Neural progenitor cell (in vitro differentiated cells): ENCODE data around the gene FOXL2NB. TPM values are rescaled to one million over a fixed set of nuclear protein-coding genes. Genes with fewer than 3 reads are reported as not detected.
A peak's percentile ranks its signal among the peaks of the same experiment; 100 is the strongest.

Experiments used
- DNase-seq: peaks from one replicate; pipeline ENCODE4 v3.0.0-alpha.2; 2016; ENCODE audit warnings: low spot score
- H2AFZ ChIP-seq: fragments of 200-600 bp; sonication (generic); replicated peaks from 2 replicates; pipeline ENCODE4 v1.6.1; 2016; ENCODE audit warnings: antibody characterized with exemption
- H3F3A ChIP-seq: fragments of 200-600 bp; sonication (generic); 2 replicates; pipeline ENCODE4 v1.6.1; 2016; ENCODE audit warnings: antibody characterized with exemption, low read depth
- H3K27ac ChIP-seq: fragments of 200-600 bp; sonication (generic); 2 replicates; pipeline ENCODE4 v1.5.1; 2016; ENCODE audit warnings: mild to moderate bottlenecking
- H3K27me3 ChIP-seq: fragments of 200-600 bp; sonication (generic); 2 replicates; pipeline ENCODE4 v1.6.1; 2016; ENCODE audit warnings: mild to moderate bottlenecking, moderate library complexity
- H3K36me3 ChIP-seq: fragments of 200-600 bp; sonication (generic); 2 replicates; pipeline ENCODE4 v1.5.1; 2016
- H3K4me1 ChIP-seq: fragments of 200-600 bp; sonication (generic); 2 replicates; pipeline ENCODE4 v1.6.1; 2016; ENCODE audit warnings: mixed run types
- H3K4me2 ChIP-seq: fragments of 200-600 bp; sonication (generic); 2 replicates; pipeline ENCODE4 v1.6.1; 2016
- H3K4me3 ChIP-seq: fragments of 200-600 bp; sonication (generic); 2 replicates; pipeline ENCODE4 v1.5.1; 2016
- H3K79me2 ChIP-seq: fragments of 200-600 bp; sonication (generic); 2 replicates; pipeline ENCODE4 v1.6.1; 2016; ENCODE audit warnings: low read depth
- H3K9ac ChIP-seq: fragments of 200-600 bp; sonication (generic); 2 replicates; pipeline ENCODE4 v1.6.1; 2016
- H3K9me3 ChIP-seq: fragments of 200-600 bp; sonication (generic); 2 replicates; pipeline ENCODE4 v1.5.1; 2016; ENCODE audit warnings: low read depth
- H4K20me1 ChIP-seq: fragments of 200-600 bp; sonication (generic); 2 replicates; pipeline ENCODE4 v1.6.1; 2016; ENCODE audit warnings: low read depth
- H3K27ac Mint-ChIP-seq: 3 replicates; pipeline ENCODE4 v1.8.0; 2021; ENCODE audit warnings: mixed read lengths
- H3K27me3 Mint-ChIP-seq: 2 replicates; pipeline ENCODE4 v1.8.0; 2022; ENCODE audit warnings: low read depth, mild to moderate bottlenecking, inconsistent platforms, moderate library complexity, mixed read lengths; ENCODE audit not compliant: insufficient read depth
- H3K36me3 Mint-ChIP-seq: 3 replicates; pipeline ENCODE4 v1.8.0; 2021; ENCODE audit warnings: mixed read lengths
- H3K4me1 Mint-ChIP-seq: 3 replicates; pipeline ENCODE4 v1.8.0; 2021; ENCODE audit warnings: mixed read lengths
- H3K4me3 Mint-ChIP-seq: 3 replicates; pipeline ENCODE4 v1.8.0; 2021; ENCODE audit warnings: mild to moderate bottlenecking, moderate library complexity, mixed read lengths
- H3K9me3 Mint-ChIP-seq: 3 replicates; pipeline ENCODE4 v1.8.0; 2020; ENCODE audit warnings: mixed read lengths
- EZH2 ChIP-seq: fragments of 200-600 bp; sonication (generic); IDR thresholded peaks from 2 replicates; pipeline ENCODE4 v1.6.1; 2017; ENCODE audit warnings: antibody characterized with exemption, mild to moderate bottlenecking, moderate library complexity
- EZH2phosphoT487 ChIP-seq: fragments of 200-600 bp; sonication (generic); IDR thresholded peaks from 2 replicates; pipeline ENCODE4 v1.6.1; 2017; ENCODE audit warnings: antibody characterized with exemption
- total RNA-seq: library from RNA; depleted of rRNA; stranded (reverse); fragments of >200 nt; gene quantifications from 2 replicates; pipeline ENCODE4 v1.2.3, GENCODE V29; 2015; ENCODE audit warnings: low replicate concordance
- TF ChIP-seq, protein P1 (sequence below): fragments of 200-600 bp; sonication (generic); IDR thresholded peaks from 2 replicates; pipeline ENCODE4 v1.5.1; 2017; ENCODE audit warnings: antibody characterized with exemption, mild to moderate bottlenecking

FOXL2NB gene
- total RNA-seq, 1 donor from 2014 or later, result 0.09 TPM

DNA sequence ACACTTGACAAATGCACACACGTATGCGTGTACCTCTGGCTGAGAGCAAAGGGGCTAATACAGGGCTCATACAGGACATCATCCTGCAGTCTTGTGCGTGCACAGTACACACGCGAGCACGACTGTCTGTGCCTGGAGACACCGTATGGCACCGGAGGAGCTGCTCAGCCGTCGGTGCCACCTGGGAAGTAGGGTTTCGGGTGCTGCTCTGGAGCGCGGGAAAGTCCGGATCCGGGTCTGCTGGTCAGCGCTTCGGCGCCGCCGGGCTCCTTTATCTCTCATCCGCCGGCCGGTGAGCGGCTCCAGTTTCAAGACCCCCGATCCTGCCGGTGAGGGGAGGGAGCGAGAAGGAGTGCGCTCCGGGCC lies 9.3 kb upstream of the FOXL2NB start:
- Histone ChIP-seq H2AFZ (no peak overlapping the region), H3K27me3 (peaks cover 97% of the 10 kb centered on the region), H3K9ac (no peak overlapping the region), H3K79me2 (no peaks in the 10 kb centered on the region), H3F3A (peaks cover 26% of the 10 kb centered on the region), H4K20me1 (peaks cover 63% of the 10 kb centered on the region), H3K4me2 (no peak overlapping the region), H3K27ac (no peak overlapping the region), H3K9me3 (no peaks in the 10 kb centered on the region), H3K4me1 (peaks cover 21% of the 10 kb centered on the region), H3K4me3 (peak overlapping the region; percentile 33), H3K36me3 (no peaks in the 10 kb centered on the region)
- Mint-ChIP-seq H3K4me3 (peak overlapping the region; percentile 41), H3K4me1 (peaks cover 29% of the 10 kb centered on the region), H3K9me3 (no peaks in the 10 kb centered on the region), H3K36me3 (no peaks in the 10 kb centered on the region), H3K27me3 (peaks cover 72% of the 10 kb centered on the region), H3K27ac (no peak overlapping the region)
- TF ChIP-seq EZH2phosphoT487, result peak; percentile 49
- no peak for TF ChIP-seq EZH2
- DNase-seq, result peak; percentile 61

DNA sequence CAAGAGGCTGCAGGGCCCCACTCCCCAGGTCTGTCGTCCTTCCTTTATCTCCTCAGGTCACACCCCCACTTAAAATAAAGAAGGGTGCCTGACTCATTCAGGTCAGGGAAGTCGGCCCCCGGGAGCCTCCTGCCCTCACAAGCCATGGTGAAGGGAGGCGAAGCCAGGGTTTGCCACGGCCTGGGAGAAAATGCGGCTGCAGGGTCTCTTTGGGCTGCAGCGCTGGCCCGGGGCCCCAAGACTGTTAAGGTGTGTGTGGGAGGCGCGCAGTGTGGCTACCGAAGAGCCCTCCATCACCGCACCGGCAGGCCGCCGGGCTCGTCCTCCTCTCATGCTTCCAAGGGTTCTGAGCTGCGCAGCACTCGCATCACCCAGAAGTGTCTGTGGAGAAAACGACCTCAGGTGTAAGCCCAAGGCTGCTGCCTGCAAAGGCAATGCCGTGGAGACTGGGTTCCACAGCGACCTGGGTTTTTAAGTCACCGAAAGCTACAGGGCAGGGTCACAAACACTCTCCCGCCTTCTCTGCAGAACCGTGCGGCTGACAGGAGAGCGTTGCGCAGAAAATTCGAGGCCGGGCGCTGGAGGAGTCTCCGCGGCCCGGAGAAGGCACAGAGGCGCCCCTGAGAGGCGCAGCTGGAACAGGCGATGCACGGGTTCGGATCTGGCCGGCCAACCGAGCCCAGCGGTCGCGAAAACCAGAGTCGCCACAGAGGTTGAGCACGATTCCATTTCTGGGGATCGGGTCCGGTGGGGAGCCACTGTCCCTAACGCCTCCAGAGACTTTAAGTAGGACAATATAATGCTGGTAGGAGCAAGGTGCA lies 8.8 kb upstream of the FOXL2NB start:
- Histone ChIP-seq H3K4me3 (peak overlapping the region; percentile 33), H4K20me1 (peaks cover 69% of the 10 kb centered on the region), H2AFZ (no peak overlapping the region), H3F3A (peaks cover 26% of the 10 kb centered on the region), H3K9ac (no peak overlapping the region), H3K36me3 (no peaks in the 10 kb centered on the region), H3K4me2 (peak overlapping the region; percentile 68), H3K79me2 (no peaks in the 10 kb centered on the region), H3K4me1 (peaks cover 25% of the 10 kb centered on the region), H3K27ac (no peak overlapping the region), H3K9me3 (no peaks in the 10 kb centered on the region), H3K27me3 (peaks cover 99% of the 10 kb centered on the region)
- Mint-ChIP-seq H3K27me3 (peaks cover 77% of the 10 kb centered on the region), H3K9me3 (no peaks in the 10 kb centered on the region), H3K4me1 (peaks cover 30% of the 10 kb centered on the region), H3K36me3 (no peaks in the 10 kb centered on the region), H3K27ac (no peak overlapping the region), H3K4me3 (peak overlapping the region; percentile 77)
- peak; percentile 61 for DNase-seq
- TF ChIP-seq, protein P1, sequence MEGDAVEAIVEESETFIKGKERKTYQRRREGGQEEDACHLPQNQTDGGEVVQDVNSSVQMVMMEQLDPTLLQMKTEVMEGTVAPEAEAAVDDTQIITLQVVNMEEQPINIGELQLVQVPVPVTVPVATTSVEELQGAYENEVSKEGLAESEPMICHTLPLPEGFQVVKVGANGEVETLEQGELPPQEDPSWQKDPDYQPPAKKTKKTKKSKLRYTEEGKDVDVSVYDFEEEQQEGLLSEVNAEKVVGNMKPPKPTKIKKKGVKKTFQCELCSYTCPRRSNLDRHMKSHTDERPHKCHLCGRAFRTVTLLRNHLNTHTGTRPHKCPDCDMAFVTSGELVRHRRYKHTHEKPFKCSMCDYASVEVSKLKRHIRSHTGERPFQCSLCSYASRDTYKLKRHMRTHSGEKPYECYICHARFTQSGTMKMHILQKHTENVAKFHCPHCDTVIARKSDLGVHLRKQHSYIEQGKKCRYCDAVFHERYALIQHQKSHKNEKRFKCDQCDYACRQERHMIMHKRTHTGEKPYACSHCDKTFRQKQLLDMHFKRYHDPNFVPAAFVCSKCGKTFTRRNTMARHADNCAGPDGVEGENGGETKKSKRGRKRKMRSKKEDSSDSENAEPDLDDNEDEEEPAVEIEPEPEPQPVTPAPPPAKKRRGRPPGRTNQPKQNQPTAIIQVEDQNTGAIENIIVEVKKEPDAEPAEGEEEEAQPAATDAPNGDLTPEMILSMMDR, result no peak
- TF ChIP-seq EZH2 (peak; percentile 81), EZH2phosphoT487 (peak; percentile 89)

DNA sequence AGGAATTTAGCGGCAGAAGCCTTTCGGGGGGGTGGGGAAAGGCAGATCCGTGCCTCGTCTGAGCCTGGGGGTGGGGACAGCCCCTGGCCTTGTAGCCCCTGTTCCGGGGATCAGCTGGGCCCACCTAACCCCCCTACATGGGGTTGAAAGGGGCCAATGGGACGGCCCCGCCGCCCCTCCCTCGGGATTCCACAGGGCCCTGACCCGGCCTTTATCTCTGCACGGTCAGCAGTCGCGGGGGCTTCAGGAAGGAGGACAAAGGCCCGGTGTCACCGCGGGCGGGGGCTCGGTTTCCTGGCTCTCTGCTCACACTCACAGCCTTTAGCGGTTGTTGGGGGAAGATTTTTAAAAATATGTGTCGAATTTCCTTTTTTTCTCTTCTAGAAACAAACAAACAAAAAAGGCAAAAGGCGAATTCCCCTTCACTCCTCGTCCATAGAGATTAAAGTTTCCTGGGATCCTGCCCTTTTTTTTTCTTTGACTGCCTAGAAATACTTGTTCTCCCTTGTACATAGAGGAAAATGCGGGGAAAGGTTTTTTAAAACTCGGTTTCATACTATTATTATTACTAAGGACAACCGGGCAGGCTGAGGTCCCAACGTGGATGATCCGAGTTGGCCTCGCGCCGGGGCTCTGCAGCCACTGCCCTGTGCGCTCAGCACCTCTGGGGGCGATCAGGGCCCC lies 8.0 kb upstream of the FOXL2NB start:
- no peak overlapping the region for H3K27ac Mint-ChIP-seq
- TF ChIP-seq, protein P1, result no peak
- no peak for TF ChIP-seq EZH2
- TF ChIP-seq EZH2phosphoT487, result no peak
- no peaks in the 10 kb centered on the region for H3K36me3 Mint-ChIP-seq
- H3K9me3 Mint-ChIP-seq, result no peaks in the 10 kb centered on the region
- peak; percentile 55 for DNase-seq
- Histone ChIP-seq H3K27ac (no peak overlapping the region), H3K4me2 (peak overlapping the region; percentile 68), H4K20me1 (peaks cover 77% of the 10 kb centered on the region), H2AFZ (no peak overlapping the region), H3K4me3 (peak overlapping the region; percentile 33), H3K79me2 (no peaks in the 10 kb centered on the region), H3K27me3 (peaks cover 100% of the 10 kb centered on the region), H3K9ac (no peak overlapping the region), H3K4me1 (peaks cover 31% of the 10 kb centered on the region), H3K36me3 (no peaks in the 10 kb centered on the region), H3K9me3 (no peaks in the 10 kb centered on the region), H3F3A (peaks cover 26% of the 10 kb centered on the region)
- H3K27me3 Mint-ChIP-seq, result peaks cover 84% of the 10 kb centered on the region
- H3K4me3 Mint-ChIP-seq, result peak overlapping the region; percentile 77
- peaks cover 33% of the 10 kb centered on the region for H3K4me1 Mint-ChIP-seq
